GM12878 (cell line): ENCODE measurements around the gene DENND10. TPM values are rescaled to one million over a fixed set of nuclear protein-coding genes. Genes with fewer than 3 reads are reported as not detected.
"Not testable (repeated sequence)": the region's sequence is repeated elsewhere in the genome, so short reads cannot be mapped to it uniquely, and the experiment has no call there.

ENCODE experiments used
- ATAC-seq: fragments of 200-7000 bp; cut with Tn5 transposase; 3 replicates; pipeline ENCODE4 v1.9.1; 2020; ENCODE audit warnings: mild to moderate bottlenecking, moderate library complexity
- BruUV-seq: library from RNA; stranded (reverse); fragments of 400-500 nt; replicated peaks from 2 replicates; lab custom pipeline; 2021; lab: Mats Ljungman, UMichigan
- CTCF ChIA-PET: fragments of 300-600 bp; sonication (Branson Sonifier 250); formaldehyde crosslinking; extraction: SDS; loops from one replicate; lab custom pipeline; 2021; ENCODE audit warnings: inconsistent platforms; lab: Yijun Ruan, JAX
- POLR2A ChIA-PET: fragments of 350-600 bp; formaldehyde crosslinking; extraction: SDS; loops from one replicate; lab custom pipeline; 2021; ENCODE audit warnings: inconsistent platforms; lab: Charles Lee
- RAD21 ChIA-PET: fragments of 300-600 bp; sonication (Branson Sonifier 250); formaldehyde crosslinking; loops from one replicate; lab custom pipeline; 2023; ENCODE audit warnings: antibody characterized with exemption; ENCODE audit not compliant: unreplicated experiment; lab: Charles Lee
- SMC1A ChIA-PET: fragments of 300-600 bp; sonication (Branson Sonifier 250); formaldehyde crosslinking; loops from one replicate; lab custom pipeline; 2023; ENCODE audit not compliant: unreplicated experiment, uncharacterized antibody; lab: Charles Lee
- DNase-seq: peaks from one replicate; pipeline ENCODE4 v3.0.0-alpha.2; 2011; ENCODE audit warnings: low read depth, low spot score
- FAIRE-seq: peaks from 3 replicates; lab custom pipeline; 2011; peaks lifted over from hg19 to GRCh38; lab: Jason Lieb, UNC
- H2AFZ ChIP-seq: 2 replicates; pipeline ENCODE4 v1.6.0; 2011; ENCODE audit warnings: low read depth, low read length, control low read depth; ENCODE audit not compliant: control insufficient read depth
- H3K27ac ChIP-seq: 2 replicates; pipeline ENCODE4 v1.5.1; 2011; ENCODE audit warnings: control low read depth; ENCODE audit not compliant: control insufficient read depth, insufficient read depth
- H3K27me3 ChIP-seq, 2 experiments: replicated peaks in 1 of 2; 2 replicates each; pipeline versions ENCODE4 v1.6.0 to v1.6.1; 2011; ENCODE audit warnings: low read length in 1 of 2; ENCODE audit not compliant: control insufficient read depth in 2 of 2, insufficient read depth in 2 of 2
- H3K36me3 ChIP-seq, 2 experiments: 2 replicates each; pipeline ENCODE4 v1.5.1; 2011; ENCODE audit warnings: low read length in 1 of 2; ENCODE audit not compliant: control insufficient read depth in 2 of 2, insufficient read depth in 2 of 2
- H3K4me1 ChIP-seq: 2 replicates; pipeline ENCODE4 v1.6.1; 2011; ENCODE audit warnings: mild to moderate bottlenecking, low read length, moderate library complexity, mixed read lengths; ENCODE audit not compliant: control insufficient read depth, insufficient read depth
- H3K4me2 ChIP-seq: 2 replicates; pipeline ENCODE4 v1.6.0; 2011; ENCODE audit warnings: control low read depth; ENCODE audit not compliant: control insufficient read depth, insufficient read depth
- H3K4me3 ChIP-seq: fragments of 200-600 bp; sonication (generic); 2 replicates; pipeline ENCODE4 v1.5.1; 2016
- H3K79me2 ChIP-seq: 2 replicates; pipeline ENCODE4 v1.6.0; 2011; ENCODE audit warnings: low read length; ENCODE audit not compliant: control insufficient read depth, insufficient read depth
- H3K9ac ChIP-seq: 2 replicates; pipeline ENCODE4 v1.8.0; 2011; ENCODE audit warnings: low read length, control low read depth, mixed read lengths; ENCODE audit not compliant: control insufficient read depth, insufficient read depth
- H3K9me3 ChIP-seq: replicated peaks from 3 replicates; pipeline ENCODE4 v1.5.1; 2011; ENCODE audit warnings: mild to moderate bottlenecking, low read length; ENCODE audit not compliant: control insufficient read depth, insufficient read depth
- H4K20me1 ChIP-seq: 2 replicates; pipeline ENCODE4 v1.6.0; 2011; ENCODE audit not compliant: control insufficient read depth, insufficient read depth
- EP300 ChIP-seq, 2 experiments: fragments of 150-350 bp in 1 of 2; IDR thresholded peaks; 2 replicates each; pipeline ENCODE4 v1.6.1; 2011 to 2012; ENCODE audit warnings: low read depth in 2 of 2, low read length in 2 of 2, borderline replicate concordance in 1 of 2, improper control_type of control experiment in 1 of 2, inconsistent platforms in 1 of 2; ENCODE audit not compliant: control insufficient read depth in 1 of 2
- GABPA ChIP-seq: IDR thresholded peaks from 2 replicates; pipeline ENCODE4 v1.6.1; 2014; ENCODE audit warnings: antibody characterized with exemption, low read depth, mild to moderate bottlenecking, inconsistent platforms
- KLF5 ChIP-seq: fragments of 450-650 bp; IDR thresholded peaks from 2 replicates; pipeline ENCODE4 v1.6.1; 2014; ENCODE audit warnings: mild to moderate bottlenecking; ENCODE audit not compliant: partially characterized antibody
- NFIC ChIP-seq: IDR thresholded peaks from 2 replicates; pipeline ENCODE4 v1.6.1; 2012; ENCODE audit warnings: low read depth, mild to moderate bottlenecking, inconsistent platforms, low read length, moderate library complexity
- SREBF1 ChIP-seq: IDR thresholded peaks from 2 replicates; pipeline ENCODE4 v1.6.1; 2012; ENCODE audit warnings: mild to moderate bottlenecking, low read length
- WGBS: methylation state at CpG from one replicate; pipeline ENCODE4 v1.1.6; 2016; ENCODE audit warnings: low lambda C conversion rate; ENCODE audit not compliant: insufficient replicate concordance, insufficient coverage; ENCODE audit errors: missing lambda C conversion rate; 5-methylcytosine and 5-hydroxymethylcytosine counted together
- in situ Hi-C: fragments of 300-500 bp; cut with MboI; formaldehyde crosslinking; loops from 9 replicates; pipeline ENCODE4 v1.14.3; 2018; ENCODE audit warnings: mixed read lengths
- intact Hi-C: fragments of 100-400 bp; cut with micrococcal nuclease; formaldehyde crosslinking; loops from one replicate; pipeline ENCODE4 v1.14.2; 2022; ENCODE audit not compliant: unreplicated experiment
- polyA plus RNA-seq, 11 experiments: library from polyadenylated mRNA; depleted of rRNA in 4 of 11; unstranded in 6 of 11; stranded (reverse) in 5 of 11; fragments of >200 nt; fragmentation: Nextera tagmentation in 4 of 11; fragmentation: Illumina TruSeq in 1 of 11; extraction: Ambion mirVana in 4 of 11; extraction: Trizol in 1 of 11; gene quantifications; 1 replicate in 1 of 11; 2 replicates in 10 of 11; pipeline versions ENCODE4 v1.2.1 to v1.2.3, GENCODE V29; 2011 to 2016; ENCODE audit warnings: inconsistent platforms in 2 of 11, missing spikeins in 2 of 11, low read depth in 1 of 11
- total RNA-seq, 4 experiments: library from RNA; depleted of rRNA in 3 of 4; stranded (reverse); fragments of >200 nt in 3 of 4; fragmentation: Illumina TruSeq in 1 of 4; extraction: Trizol in 1 of 4; gene quantifications; 2 replicates each; pipeline versions ENCODE4 v1.2.1 to v1.2.3, GENCODE V29; 2013 to 2021
- TF ChIP-seq, protein P1 (sequence below): IDR thresholded peaks from 2 replicates; pipeline ENCODE4 v1.6.1; 2011; ENCODE audit warnings: low read depth, mild to moderate bottlenecking, low read length, moderate library complexity, borderline replicate concordance; ENCODE audit errors: extremely low read depth
- TF ChIP-seq, protein P2 (sequence below): fragments of 450-650 bp; IDR thresholded peaks from 2 replicates; pipeline ENCODE4 v1.6.1; 2016; ENCODE audit warnings: mild to moderate bottlenecking, moderate library complexity, borderline replicate concordance

DENND10 gene
- total and polyA plus RNA-seq, 10 of the 15 experiments (the other 5 are each of a cell fraction or from before 2014, with no cell fraction given), result 21.5 to 39.8 (median 26.2) TPM

DNA sequence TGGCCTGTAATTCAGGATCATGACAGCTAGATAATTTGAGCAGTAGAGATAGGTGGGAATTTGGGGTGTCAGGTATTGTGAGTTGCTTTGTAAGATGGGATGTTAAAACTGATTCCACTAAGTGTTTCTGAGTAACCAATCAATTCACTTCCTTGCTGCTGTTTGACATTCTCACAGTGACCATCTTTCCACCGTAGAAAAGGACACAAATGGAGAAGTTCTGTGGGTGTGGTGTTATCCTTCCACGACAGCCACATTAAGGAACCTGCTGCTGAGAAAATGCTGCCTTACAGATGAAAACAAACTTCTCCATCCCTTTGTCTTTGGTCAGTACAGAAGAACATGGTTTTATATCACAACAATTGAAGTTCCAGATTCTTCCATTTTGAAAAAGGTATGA is 3.9 kb downstream of the DENND10 start:
- H3K9ac ChIP-seq, H3K9me3 ChIP-seq, H3K27me3 ChIP-seq, H3K4me2 ChIP-seq, H4K20me1 ChIP-seq, H3K79me2 ChIP-seq, H3K4me1 ChIP-seq, BruUV-seq, H3K4me3 ChIP-seq, H3K36me3 ChIP-seq, in situ Hi-C loops, FAIRE-seq, ATAC-seq, RAD21 ChIA-PET, intact Hi-C loops, H2AFZ ChIP-seq, DNase-seq, H3K27ac ChIP-seq: not testable (repeated sequence)
- 53% methylated on average over 2 of the region's 2 CpGs for WGBS
- ChIA-PET SMC1A (interaction anchor here (0.6 kb wide), 1 partner anchor 76 kb away, joined by 4 read pairs; no protein-coding TSS in a partner anchor), CTCF (interaction anchor here (0.6 kb wide), 1 partner anchor 44 kb away, joined by 4 read pairs; no protein-coding TSS in a partner anchor), POLR2A (interaction anchor here (0.6 to 1.1 kb wide), 2 partner anchors 16 to 25 kb away, joined by 3 to 8 read pairs; no protein-coding TSS in a partner anchor)

DNA sequence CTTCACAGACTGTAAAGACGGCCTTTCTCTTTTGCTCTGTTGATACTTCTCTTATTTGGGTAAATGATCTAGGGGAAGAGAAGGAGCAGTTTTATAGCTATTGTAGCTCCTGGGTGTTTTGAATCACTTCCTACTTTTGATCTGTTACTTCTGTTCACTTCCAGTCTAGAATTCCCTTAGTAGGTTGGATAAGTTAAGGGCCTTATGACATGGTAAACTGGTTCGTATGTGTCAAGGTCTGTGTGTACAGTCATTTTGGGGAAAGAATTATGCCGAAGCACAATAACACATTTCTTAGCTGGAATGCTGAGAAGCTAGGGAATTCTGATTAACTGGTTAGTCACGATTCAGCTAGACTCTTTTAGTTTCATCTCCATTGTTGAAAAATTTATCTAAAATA is 8.1 kb downstream of the DENND10 start:
- POLR2A ChIA-PET, result interaction anchor here (0.7 to 0.9 kb wide), 2 partner anchors 8 to 13 kb away, joined by 3 to 4 read pairs; partner anchors contain the start of gene DENND10
- 95% methylated on average over 4 of the region's 4 CpGs for WGBS
- BruUV-seq, result no TSS peak

More for the DNA sequence above, 8.1 kb downstream of the DENND10 start:
- no peaks in the 10 kb centered on the region for H3K9me3 ChIP-seq
- ChIA-PET SMC1A (interaction anchor here (0.9 to 1.3 kb wide), 2 partner anchors 11 to 19 kb away, joined by 3 to 4 read pairs; no protein-coding TSS in a partner anchor), CTCF (no interaction called here), RAD21 (no interaction called here)
- H2AFZ ChIP-seq, result no peak overlapping the region
- no peaks in the 10 kb centered on the region for H3K79me2 ChIP-seq
- peaks cover 0 to 8% of the 10 kb centered on the region in 2 experiments; a peak in 2 of 4 replicates for H3K36me3 ChIP-seq
- no peaks in the 10 kb centered on the region for H3K4me1 ChIP-seq
- H3K27me3 ChIP-seq, result no peaks in the 10 kb centered on the region
- intact Hi-C loops, result no loop called here
- H4K20me1 ChIP-seq, result no peaks in the 10 kb centered on the region
- DNase-seq, result no peak
- no peak overlapping the region for H3K4me3 ChIP-seq
- no peak overlapping the region for H3K4me2 ChIP-seq
- no peak overlapping the region for H3K27ac ChIP-seq
- no peak overlapping the region for H3K9ac ChIP-seq
- TF ChIP-seq EP300 (IDR thresholded peaks at IDR 0.05; ENCODE audit: borderline replicate concordance in 1 of 2, control insufficient read depth in 1 of 2, low read depth in 2 of 2, low read length in 2 of 2) (no peak), KLF5 (no peak), NFIC (no peak), GABPA (no peak), SREBF1 (no peak)
- TF ChIP-seq, protein P1, sequence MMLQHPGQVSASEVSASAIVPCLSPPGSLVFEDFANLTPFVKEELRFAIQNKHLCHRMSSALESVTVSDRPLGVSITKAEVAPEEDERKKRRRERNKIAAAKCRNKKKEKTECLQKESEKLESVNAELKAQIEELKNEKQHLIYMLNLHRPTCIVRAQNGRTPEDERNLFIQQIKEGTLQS, result no peak
- TF ChIP-seq, protein P2, sequence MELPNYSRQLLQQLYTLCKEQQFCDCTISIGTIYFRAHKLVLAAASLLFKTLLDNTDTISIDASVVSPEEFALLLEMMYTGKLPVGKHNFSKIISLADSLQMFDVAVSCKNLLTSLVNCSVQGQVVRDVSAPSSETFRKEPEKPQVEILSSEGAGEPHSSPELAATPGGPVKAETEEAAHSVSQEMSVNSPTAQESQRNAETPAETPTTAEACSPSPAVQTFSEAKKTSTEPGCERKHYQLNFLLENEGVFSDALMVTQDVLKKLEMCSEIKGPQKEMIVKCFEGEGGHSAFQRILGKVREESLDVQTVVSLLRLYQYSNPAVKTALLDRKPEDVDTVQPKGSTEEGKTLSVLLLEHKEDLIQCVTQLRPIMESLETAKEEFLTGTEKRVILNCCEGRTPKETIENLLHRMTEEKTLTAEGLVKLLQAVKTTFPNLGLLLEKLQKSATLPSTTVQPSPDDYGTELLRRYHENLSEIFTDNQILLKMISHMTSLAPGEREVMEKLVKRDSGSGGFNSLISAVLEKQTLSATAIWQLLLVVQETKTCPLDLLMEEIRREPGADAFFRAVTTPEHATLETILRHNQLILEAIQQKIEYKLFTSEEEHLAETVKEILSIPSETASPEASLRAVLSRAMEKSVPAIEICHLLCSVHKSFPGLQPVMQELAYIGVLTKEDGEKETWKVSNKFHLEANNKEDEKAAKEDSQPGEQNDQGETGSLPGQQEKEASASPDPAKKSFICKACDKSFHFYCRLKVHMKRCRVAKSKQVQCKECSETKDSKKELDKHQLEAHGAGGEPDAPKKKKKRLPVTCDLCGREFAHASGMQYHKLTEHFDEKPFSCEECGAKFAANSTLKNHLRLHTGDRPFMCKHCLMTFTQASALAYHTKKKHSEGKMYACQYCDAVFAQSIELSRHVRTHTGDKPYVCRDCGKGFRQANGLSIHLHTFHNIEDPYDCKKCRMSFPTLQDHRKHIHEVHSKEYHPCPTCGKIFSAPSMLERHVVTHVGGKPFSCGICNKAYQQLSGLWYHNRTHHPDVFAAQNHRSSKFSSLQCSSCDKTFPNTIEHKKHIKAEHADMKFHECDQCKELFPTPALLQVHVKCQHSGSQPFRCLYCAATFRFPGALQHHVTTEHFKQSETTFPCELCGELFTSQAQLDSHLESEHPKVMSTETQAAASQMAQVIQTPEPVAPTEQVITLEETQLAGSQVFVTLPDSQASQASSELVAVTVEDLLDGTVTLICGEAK, result no peak
- TF ChIP-seq, all 136 proteins: peak for 0
- no peak for FAIRE-seq
- in situ Hi-C loops, result no loop called here
- no peak for ATAC-seq
